GM18867 (cell line): ENCODE data around the gene TEX52.

Experiments
- ATAC-seq: cut with Tn5 transposase; IDR thresholded peaks from one replicate; pipeline ENCODE4 v1.9.1; 2021; ENCODE audit warnings: mild to moderate bottlenecking, moderate library complexity; ENCODE audit not compliant: unreplicated experiment

Gene TEX52

GRCh38 chr12:2801044-2801783 lies 55.6 kb downstream of the TEX52 start:
- no peak for ATAC-seq

DNA sequence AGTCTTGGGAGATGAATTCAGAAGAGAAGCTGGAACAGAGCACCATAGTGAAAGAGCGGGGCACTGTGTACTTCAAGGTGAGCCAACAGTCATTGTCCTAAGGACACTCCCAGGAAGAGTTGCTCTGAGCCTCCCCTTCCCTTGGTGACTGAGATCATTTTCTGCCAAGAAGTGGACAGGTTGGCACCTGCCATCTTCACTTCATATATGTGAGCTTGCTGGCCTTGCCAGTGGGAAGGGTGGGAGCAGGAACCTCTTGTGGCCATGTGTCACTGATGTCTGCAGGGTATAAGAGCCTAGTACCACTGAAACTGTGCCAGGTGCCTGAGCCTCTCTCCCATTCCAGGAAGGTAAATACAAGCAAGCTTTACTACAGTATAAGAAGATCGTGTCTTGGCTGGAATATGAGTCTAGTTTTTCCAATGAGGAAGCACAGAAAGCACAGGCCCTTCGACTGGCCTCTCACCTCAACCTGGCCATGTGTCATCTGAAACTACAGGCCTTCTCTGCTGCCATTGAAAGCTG lies 56.7 kb downstream of the TEX52 start:
- ATAC-seq, result no peak
